Activated CD8-positive, alpha-beta memory T cell treated with anti-CD3 and anti-CD28 coated beads, Interleukin-2, amount 50 U/mL, for 48 hours (primary cell): ENCODE results near the gene GNG12.

Experiments used
- DNase-seq: peaks from one replicate; pipeline ENCODE4 v3.0.0-alpha.2; 2020

Gene GNG12

DNA sequence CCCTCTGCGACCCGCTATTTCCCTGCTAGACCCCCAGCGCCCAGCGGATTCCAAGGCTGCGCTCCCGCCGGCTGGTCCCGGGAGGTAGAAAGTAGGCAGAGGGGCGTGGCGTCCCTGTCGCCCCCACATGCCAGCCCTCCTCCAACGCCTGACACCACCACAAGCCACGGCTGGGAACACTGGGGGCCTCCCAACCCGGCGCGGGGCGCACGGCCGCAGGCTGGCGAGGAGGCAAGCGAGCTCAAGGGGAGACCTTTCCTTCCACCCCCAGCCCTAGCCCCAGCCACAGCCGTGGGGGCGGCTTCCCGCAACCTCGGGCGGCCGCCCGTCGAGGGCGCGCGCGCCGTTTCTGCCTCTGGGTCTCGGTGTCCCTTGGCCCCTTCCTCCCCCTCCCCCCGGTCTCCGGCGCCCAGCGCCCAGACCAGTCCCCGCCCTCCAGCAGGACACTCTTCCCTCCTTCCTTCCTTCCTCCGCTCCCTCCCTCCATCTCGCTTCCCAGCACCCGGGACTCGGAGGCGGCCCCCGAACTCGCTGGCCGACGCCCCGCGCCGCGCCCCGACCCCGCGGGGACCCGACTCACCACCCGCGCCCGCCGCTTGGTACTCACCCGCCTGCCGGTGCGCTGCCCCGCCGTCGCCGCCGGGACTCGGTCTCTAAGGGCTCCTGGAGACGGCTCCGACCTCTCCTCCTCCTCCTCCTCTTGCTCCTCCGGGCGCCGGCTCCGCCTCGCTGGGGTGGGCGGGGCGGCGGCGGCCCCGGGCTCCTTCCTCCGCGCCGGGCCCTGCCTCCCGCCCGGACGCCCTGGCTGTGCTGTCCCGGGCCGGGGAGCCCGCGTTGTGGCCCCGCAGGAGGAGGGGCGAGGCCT is at the start of gene GNG12:
Gene GNG12 (minus strand): TSS at position 731 of the 865 bp plus-strand sequence. CDS start 125,781 bp downstream, outside the sequence.
- DNase-seq = peak; percentile 66

DNA sequence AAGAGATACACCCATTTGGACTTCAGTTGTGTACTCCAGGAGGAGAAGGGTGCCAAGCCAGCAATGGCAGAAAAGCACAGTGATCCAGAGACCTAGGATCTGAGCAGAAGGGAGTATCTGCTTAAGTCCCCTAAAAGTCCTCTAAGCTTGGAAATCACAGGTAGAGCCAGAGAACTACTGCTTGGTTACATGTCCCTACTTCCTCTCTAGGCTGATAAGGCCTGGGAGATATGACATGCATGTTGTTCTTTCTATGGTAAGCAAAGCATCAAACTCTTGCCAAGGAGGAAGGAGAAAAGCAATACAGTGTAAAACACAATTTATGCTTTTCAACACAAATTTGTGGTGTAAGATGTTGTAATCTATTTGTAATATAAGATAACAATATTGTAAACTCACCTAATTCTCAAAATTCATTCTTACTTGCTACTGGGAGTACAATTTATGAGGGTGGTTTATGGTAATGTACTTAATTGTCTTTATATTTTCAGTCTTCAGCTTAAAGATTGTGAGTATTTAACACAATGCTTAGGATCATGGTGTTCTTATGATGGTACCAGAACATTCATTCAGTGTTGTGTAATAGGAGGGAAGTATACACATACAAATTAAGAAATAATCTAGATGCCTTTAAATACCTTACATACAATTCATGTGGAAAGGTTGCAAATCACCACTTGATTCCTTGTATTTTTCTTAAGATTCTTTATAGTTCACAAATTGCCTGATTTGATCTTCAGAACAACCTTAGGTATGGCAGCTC is 49.1 kb upstream of the GNG12 start:
- DNase-seq = no peak

DNA sequence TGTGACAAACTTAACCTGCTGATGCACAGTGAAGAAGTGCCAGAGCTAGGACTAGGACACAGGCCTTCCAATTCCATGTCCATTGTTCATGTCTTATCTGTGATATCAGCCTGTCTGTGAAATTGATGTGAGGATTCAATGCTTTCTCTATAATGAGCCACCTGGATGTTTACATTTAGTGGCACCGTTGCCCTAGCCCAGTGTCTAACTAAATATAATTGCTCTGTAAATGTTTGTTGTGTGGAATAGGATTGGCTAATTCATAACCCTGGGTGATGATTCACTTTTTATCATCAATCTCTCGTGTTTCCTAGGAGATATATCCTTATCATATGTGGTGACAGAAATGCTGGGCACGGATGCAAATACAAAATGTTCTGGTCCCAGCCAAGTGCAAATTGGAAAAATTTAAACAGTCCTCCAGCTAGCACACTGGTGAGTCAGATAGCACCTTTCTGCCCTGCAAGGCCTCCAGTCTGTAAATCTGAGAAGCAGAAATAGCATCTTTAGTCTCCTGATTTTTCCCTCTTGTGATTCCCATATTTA is 46.9 kb upstream of the GNG12 start:
- DNase-seq = no peak

DNA sequence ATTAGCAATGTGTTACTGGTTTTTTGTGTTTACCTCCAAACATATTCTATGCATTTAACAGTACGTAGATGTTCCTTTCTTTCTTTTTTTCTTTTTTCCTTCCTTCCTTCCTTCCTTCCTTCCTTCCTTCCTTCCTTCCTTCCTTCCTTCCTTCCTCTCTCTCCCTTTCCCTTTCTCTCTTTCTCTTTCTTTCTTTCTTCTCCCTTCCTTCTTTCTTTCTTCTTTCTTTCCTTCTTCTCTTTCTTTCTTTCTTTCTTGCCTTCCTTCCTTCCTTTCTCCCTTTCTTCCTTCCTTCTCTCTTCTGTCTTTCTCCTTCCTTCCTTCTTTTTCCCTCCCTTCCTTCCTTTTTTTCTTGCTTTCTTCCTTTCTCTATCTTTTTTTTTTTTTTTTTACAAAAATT is 46.2 kb upstream of the GNG12 start:
- no peak for DNase-seq

DNA sequence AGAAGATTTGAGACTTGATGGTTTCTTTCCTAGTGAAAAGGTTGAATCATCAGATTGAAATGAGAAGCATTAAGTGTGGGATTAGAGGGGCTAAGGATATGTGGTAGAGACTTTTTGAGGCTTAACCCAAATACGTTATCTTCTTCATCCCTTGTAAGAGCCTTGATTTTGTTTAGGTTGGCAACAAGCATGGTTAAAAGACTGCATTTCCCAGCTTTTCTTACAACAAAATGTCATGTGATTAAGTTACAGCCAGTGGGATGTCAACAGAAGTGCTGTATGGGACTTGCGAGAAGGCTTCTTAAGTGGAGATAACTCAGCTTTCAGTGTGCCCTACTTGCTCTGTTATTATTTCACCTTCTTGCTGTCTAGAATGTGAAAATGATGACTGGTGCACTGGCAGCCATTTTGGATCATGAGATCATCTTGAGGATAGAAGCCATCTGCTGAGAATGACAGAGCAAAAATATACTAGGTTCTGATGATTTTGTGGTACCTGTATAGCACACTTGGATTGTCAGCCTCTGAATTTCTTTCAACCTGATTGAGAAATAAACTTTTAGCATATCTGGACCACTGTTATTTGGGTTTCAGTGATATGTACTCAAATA is 41.3 kb upstream of the GNG12 start:
- no peak for DNase-seq

DNA sequence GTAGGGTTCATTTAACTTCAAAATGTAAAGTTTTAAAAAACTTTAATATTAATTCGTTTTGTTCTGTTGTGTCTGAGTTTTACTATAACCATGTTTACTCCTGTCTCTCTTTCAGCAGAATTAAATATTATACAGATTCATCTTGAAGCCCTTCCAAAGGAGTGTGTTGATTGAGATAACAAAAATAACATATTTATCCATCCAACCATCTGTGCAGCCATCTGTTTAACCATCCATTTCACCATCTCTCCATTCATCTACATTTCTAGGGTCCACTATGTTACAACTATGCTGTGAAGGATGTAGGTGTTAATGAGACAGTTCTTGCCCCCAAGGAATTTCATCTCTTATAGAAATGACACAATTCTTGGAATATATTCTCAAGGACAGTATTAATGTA is 36.0 kb upstream of the GNG12 start:
- no peak for DNase-seq

DNA sequence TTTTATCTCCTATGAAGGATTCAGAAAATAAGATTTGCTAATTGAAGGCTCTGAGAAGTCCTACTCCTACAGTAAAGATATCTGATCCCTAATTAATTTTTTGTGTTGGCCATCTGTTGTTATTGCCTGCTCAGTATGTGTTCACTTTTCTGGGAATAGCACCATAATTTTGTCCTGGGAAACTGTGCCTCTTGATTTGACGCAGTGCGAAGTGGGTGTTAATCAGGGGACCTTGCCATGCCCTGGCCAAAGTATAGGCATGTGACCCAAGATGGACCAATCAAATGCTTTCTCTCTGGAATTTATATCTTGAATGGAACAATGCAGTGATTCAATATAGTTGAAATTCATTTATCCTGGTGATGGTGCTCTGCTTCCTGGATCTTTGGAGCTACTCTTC is 30.4 kb upstream of the GNG12 start:
- DNase-seq = no peak

DNA sequence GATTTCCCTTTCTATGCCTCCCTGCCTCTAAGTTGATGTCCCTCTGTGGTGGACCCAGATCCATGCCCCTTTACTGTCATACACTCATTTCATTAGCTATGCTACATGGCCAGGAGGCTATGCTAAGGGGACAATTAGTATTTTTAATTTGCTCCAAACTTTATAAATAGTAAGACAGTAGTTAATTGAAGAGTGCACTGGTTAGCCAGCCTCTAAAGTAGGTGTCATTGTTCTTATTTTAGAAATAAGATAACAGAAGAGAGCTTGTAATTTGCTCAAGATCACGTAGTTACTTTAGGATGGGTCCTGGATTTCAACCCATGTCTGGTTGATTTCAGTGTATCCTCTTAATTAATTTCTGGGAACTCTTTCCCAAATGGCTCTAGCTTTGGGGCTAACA is 29.4 kb upstream of the GNG12 start:
- no peak for DNase-seq

DNA sequence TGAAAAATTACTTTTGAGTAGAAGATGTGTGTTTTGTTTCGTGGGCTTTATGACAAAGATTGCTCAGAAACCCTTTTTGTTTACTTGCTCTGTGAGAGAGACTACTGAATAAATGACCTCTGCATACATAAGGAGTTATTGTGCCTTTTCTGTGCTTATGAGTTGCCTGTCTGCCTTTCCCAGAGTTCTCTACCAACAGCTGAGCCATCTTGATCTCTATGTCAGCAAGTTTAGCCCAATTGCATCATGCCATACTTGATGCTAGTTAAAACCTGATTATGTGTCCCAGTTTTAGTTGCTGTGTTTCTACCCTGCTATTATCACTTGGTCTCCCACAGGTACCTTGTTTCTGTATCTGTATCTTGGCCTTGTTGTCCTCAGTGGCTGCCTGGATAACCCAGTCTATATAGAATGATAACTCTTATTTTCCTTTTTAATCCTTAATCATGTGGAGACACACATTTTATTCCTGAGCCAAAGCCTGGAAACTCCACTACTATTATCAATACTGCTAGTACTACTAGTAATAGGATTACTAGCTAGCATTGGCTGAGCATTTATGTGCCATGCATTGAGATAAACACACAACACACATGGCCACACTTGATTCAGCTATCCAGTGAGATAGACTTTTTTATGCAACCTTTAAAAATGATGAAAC is 28.7 kb upstream of the GNG12 start:
- DNase-seq = no peak

DNA sequence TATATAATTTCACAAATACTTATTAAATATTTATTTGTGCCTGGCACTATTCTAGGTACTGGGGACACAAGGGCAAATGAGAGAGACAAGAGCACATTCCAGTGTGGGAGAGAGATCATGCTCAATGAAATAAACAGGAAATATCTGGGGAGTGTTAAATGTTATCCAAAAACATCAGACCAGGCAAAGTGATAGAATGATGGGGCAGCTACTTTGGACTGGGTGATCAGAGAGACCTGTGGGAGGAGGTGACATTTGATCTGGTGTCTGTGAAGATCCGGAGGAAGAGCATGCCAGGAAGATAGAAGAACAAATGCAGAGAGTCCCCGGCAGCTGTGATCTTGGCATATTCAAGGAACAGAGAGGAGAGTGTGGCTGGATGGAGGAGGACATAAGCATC is 27.5 kb upstream of the GNG12 start:
- no peak for DNase-seq

DNA sequence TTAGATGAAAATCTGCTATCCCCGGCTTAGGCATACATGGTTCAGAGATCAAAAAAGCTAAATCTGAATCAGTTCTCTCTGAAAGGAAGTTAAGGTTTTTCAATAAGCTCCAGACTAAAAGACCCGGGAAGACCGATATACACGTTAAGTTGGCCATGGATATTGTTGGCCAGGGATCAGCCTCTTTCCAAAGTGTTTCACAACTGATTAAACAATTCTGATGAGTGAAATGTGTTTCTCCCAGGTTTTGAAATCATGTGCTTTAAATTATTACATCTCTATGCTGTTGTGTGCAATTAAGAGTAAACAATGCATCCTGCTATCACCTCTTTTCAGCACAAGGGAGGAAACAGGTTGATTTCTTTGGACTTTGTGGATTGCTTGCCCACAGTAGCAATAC is 23.7 kb upstream of the GNG12 start:
- no peak for DNase-seq

DNA sequence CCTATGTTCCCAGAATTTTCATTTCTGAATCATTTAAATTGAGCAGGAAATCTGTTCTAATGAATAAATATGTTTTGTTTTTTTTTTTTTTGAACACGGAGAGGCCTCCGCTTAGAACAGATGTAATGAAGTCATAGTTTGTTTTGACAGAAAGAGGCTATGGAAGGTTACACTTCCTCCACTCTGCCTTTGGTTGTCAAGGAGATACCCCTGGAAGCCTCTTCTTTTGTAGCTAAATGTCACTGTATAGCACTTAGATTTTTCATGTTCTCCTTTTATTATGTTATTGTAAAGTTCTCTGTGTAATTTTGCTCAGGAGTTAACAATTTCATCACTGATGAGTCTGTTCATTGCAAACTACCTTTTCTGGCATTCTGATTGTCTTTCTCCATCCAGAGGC is 22.7 kb upstream of the GNG12 start:
- DNase-seq = no peak

DNA sequence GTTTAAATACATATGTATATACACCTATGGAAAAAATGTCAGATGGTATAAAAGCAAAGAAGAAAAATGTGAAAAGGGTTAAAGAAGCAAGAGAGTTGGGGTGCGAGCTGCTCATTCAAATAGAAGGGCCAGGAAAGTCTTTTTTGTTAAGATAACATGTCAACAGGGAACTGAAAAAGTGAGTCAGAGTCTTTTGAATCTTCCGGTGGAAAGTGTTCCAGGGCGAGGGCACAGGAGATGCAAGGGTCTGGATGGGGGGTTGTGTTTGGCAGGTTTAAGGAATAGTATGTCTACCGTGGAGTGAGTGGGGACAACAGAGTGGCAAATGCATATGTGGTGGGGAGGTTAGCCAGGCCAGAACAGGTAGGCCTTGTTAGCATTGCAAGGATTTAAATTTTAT is 22.2 kb upstream of the GNG12 start:
- no peak for DNase-seq

DNA sequence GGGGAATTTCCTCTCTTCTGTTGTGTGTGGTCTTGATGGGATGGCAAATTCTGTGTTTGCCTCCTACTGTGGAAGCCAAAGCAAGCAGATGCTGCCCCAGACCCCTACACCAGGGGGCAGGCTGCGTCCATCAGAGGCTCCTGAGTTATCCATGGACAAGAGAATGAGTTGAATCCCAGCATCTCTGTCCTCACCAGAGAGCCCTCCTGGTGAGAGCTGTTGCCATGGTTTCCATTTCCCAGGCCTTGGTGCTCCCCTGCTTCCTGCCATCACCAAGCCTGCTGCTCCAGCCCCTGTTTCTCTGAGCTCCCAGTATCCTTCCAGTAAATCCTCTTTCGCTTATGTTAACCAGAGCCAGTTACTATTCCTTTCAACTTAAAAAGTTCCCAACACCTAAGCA is 20.4 kb upstream of the GNG12 start:
- no peak for DNase-seq

DNA sequence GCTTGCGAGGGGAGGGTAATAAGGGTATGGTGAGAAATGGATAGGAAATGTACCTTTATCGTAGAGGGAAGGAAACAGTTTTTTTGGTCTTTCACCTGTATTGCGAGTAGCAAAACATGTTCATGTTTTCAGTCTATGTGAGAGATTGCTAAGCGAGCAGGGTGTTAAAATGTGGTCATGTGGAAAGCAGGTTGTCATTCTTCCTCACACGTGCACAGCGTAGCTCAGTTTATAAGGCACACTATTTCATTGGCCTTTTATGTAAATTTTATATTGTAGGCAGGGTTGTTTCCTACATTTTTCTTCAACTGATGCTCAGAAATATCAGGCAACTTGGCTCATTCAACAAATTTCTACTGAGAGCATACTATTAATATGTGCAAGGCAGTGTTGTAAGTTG is 18.5 kb upstream of the GNG12 start:
- no peak for DNase-seq

DNA sequence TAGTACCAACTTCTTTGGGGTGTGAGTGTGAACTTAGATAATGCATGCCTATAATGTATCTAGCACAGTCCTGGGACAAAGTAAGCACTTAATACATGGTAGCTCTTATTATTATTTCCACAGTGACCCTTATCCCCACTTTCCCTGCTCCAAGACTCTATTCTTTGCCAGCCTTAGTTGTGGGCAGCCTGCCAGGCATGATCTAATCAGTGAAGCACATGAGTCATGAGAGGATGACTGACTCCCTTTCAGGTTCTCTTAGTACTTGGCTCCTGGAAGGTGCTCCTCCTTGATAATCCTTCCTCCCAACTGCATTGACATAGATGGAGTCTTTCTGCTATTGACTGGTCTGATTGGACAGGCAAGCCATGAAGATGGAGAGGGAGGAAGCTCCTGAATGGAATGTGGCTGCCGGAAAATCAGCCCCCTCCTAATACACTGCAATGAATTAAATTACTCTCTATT is 17.4 kb upstream of the GNG12 start:
- DNase-seq = no peak

DNA sequence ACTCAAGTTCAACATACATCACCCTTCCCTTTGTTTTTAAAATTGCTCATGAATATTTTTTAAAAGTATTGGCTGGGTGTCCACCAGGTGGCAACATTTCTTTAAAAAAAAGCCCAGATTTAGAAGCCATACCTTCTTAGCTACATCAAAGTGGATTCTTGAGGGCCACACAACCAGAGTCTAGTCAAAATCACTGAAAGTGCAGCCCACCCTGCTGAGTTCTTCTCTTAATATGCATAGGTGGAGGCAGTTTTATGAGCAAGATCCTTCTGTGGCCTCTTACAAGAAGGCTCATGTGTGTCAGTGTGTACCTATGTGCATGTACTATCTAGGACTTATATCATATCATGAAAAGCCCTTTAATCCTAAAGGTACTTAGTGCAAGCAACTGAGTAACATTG is 16.9 kb upstream of the GNG12 start:
- no peak for DNase-seq

DNA sequence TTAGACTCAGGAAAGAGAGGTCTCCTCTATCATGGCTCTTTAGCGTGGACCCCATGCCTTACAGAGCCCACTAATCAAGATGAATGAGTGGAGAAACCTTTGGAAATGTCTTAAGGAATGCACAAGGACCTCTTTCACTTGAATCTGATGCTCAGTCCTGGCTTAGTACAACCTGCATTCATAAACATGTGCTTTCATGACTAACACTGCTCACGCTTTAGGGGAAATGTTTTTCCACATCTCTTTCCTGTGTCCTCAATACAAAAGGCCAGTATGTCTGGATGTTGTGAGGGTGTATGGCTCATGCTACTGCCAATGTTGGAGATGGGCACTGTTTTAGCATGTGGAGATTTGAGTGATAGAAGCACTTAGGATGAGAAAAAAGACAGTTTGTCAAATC is 14.2 kb upstream of the GNG12 start:
- DNase-seq = no peak

DNA sequence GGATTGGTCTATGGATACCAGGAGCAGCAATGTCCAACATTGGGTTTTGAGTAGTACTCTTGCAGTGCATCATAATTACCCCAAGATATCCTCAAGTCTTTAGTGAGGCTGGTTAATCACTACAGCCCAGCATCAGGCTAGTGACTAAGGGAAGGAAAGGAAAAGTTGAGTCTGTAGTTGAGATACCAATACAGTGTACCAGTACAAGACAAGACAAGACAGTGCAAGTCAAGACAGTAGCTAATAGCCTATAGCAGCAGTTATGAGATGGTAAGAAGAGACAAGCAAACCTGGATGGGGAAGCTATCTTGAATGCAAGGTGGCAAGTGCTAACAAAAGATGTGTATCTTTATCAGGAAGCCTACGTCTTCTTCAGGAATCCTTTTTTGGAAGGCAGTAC is 13.3 kb upstream of the GNG12 start:
- no peak for DNase-seq

DNA sequence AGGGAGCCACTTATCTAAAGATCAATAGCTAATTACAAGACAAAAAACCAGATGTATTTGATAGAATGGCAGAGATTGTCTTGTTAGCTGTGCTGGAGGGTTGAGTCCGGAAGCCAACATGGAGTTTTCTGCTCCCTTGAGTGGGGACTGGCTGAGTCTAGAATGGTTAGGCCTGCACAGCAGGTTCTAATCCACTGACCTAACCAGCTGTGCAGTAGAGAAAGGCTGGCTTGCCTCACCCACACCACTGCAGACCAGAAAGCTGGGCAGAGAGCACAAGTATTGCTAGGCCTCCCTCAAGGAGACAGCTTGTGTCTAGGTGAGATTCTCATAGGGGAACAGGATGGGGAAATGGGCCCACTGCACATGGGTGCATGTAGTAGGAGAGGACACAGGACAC is 11.7 kb upstream of the GNG12 start:
- no peak for DNase-seq

DNA sequence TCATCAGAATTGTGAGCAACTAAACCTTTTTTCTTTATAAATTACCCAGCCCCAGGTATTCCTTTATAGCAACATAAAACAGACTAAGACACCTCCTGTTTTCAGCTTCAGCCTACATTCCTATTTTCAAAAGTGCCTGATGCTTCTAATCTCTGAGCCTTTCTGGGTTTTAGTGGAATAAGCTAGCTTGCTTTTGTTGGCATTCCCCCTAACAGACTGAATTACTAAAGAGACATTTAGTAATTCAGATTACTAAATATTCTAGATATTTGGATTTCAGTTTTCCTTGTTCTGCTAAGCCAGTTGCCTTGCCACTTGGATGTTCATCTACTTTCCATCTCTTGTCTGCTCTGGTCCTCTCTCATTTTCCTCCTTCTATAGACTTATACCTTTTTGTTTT is 10.5 kb upstream of the GNG12 start:
- DNase-seq = no peak

DNA sequence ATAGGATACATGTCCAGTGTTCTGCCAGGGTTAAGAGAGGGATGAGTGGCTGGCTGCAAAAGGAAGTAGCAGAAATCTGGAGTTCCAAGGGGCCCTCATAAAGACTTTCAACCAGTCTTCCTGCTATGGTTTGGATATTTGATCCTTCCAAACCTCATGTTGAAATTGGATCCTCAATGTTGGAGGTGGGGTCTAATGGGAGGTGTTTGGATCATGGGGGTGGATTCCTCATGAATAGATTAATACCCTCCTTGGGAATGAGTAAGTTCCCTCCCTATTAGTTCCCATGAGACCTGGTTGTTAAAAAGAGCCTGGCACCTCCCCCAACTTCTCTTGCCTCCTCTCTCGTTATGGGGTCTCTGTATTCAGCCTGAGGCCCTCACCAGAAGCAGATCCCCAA is 10.1 kb upstream of the GNG12 start:
- no peak for DNase-seq

DNA sequence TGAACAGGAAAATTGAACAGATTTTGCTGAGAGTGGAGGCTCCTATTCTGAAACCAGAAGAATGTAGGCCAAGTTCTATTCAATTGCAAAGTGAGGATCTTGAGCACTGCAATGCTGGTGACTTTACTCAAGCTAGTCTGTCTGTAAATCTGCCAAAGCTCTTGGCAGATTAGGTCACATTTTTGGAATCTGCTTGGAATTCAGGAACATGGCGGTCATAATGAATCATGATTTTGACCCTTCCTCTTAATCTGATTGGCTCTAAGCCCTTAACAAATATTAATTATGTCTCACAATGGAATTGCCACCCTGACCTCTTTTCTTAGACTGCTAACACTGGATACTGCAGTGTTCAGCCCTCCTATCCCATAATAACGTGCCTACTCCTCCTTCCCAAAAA is 7.2 kb upstream of the GNG12 start:
- DNase-seq = no peak
